Naive thymus-derived CD4-positive, alpha-beta T cell (primary cell): Measurements from ENCODE around the gene MRPL41. TPM values are rescaled to one million over a fixed set of nuclear protein-coding genes. Genes with fewer than 3 reads are reported as not detected.

Experiments
- ATAC-seq: fragments of 150-1000 bp; cut with Tn5 transposase; 2 replicates; pipeline ENCODE4 v1.10.0; 2021; ENCODE audit warnings: mild to moderate bottlenecking, moderate library complexity
- CTCF ChIA-PET: fragments of 350-600 bp; sonication (Branson Sonifier 250); formaldehyde crosslinking; loops from one replicate; lab custom pipeline; 2021; ENCODE audit warnings: antibody characterized with exemption; lab: Charles Lee
- POLR2A ChIA-PET: fragments of 350-600 bp; sonication (Branson Sonifier 250); formaldehyde crosslinking; loops from one replicate; lab custom pipeline; 2021; ENCODE audit warnings: antibody characterized with exemption, inconsistent platforms; lab: Charles Lee
- DNase-seq, 9 donors: peaks; one replicate each; pipeline versions ENCODE4 v3.0.0 to v3.0.0-alpha.2; 2020 to 2022; ENCODE audit warnings: mixed read lengths in 1 of 9
- H3K27ac ChIP-seq: one replicate; pipeline ENCODE4 v1.7.0; 2013; ENCODE audit warnings: mild to moderate bottlenecking, low read depth, low read length, moderate library complexity
- H3K27me3 ChIP-seq, 2 donors: one replicate each; pipeline ENCODE4 v1.7.0; 2013; ENCODE audit warnings: low read length in 2 of 2, mild to moderate bottlenecking in 2 of 2, moderate library complexity in 2 of 2; ENCODE audit not compliant: control insufficient read depth in 2 of 2, insufficient read depth in 2 of 2
- H3K36me3 ChIP-seq, 3 experiments: 1 replicate in 2 of 3; 2 replicates in 1 of 3; pipeline ENCODE4 v1.7.0; 2013; ENCODE audit warnings: low read length in 3 of 3, mild to moderate bottlenecking in 3 of 3, moderate library complexity in 1 of 3; ENCODE audit not compliant: insufficient read depth in 3 of 3, control insufficient read depth in 2 of 3
- H3K4me1 ChIP-seq, 2 donors: one replicate each; pipeline ENCODE4 v1.7.0; 2013; ENCODE audit warnings: low read length in 2 of 2, mild to moderate bottlenecking in 2 of 2, moderate library complexity in 1 of 2; ENCODE audit not compliant: control insufficient read depth in 2 of 2, insufficient read depth in 2 of 2
- H3K4me3 ChIP-seq: 2 replicates; pipeline ENCODE4 v1.7.0; 2013; ENCODE audit warnings: mild to moderate bottlenecking, low read length
- H3K9me3 ChIP-seq, 3 experiments: 1 replicate in 2 of 3; 2 replicates in 1 of 3; pipeline ENCODE4 v1.7.0; 2013; ENCODE audit warnings: low read length in 3 of 3; ENCODE audit not compliant: control insufficient read depth in 2 of 3
- H3K27ac Mint-ChIP-seq, 9 donors: one replicate each; pipeline ENCODE4 v1.8.0; 2020 to 2022; ENCODE audit warnings: mixed read lengths in 9 of 9, mild to moderate bottlenecking in 8 of 9, moderate library complexity in 5 of 9, inconsistent platforms in 2 of 9
- H3K27me3 Mint-ChIP-seq, 5 donors: one replicate each; pipeline ENCODE4 v1.8.0; 2021 to 2022; ENCODE audit warnings: mixed read lengths in 5 of 5, mild to moderate bottlenecking in 1 of 5
- H3K36me3 Mint-ChIP-seq, 5 donors: one replicate each; pipeline ENCODE4 v1.8.0; 2020 to 2022; ENCODE audit warnings: mixed read lengths in 5 of 5, mild to moderate bottlenecking in 3 of 5, inconsistent platforms in 1 of 5
- H3K4me1 Mint-ChIP-seq, 7 donors: one replicate each; pipeline ENCODE4 v1.8.0; 2020 to 2022; ENCODE audit warnings: mixed read lengths in 7 of 7, mild to moderate bottlenecking in 3 of 7, inconsistent platforms in 1 of 7
- H3K4me3 Mint-ChIP-seq, 10 donors: one replicate each; pipeline ENCODE4 v1.8.0; 2020 to 2022; ENCODE audit warnings: mild to moderate bottlenecking in 10 of 10, mixed read lengths in 10 of 10, moderate library complexity in 6 of 10, inconsistent platforms in 2 of 10
- H3K9me3 Mint-ChIP-seq, 11 donors: one replicate each; pipeline ENCODE4 v1.8.0; 2020 to 2022; ENCODE audit warnings: mixed read lengths in 11 of 11, mild to moderate bottlenecking in 4 of 11, inconsistent platforms in 1 of 11, moderate library complexity in 1 of 11
- intact Hi-C, 2 donors: fragments of 100-400 bp; cut with micrococcal nuclease; formaldehyde crosslinking; loops; one replicate each; pipeline ENCODE4 v1.15.1; 2023
- polyA plus RNA-seq, 2 donors: library from polyadenylated mRNA; unstranded; fragments of 300-500 nt; fragmentation: Illumina TruSeq; gene quantifications; one replicate each; pipeline ENCODE4 v1.2.3, GENCODE V29; 2021
- total RNA-seq, 6 experiments: library from RNA in 5 of 6; stranded (reverse) in 5 of 6; gene quantifications; 1 replicate in 5 of 6; 2 replicates in 1 of 6; pipeline ENCODE4 v1.2.3 and lab custom pipeline; 2021 to 2026

Gene MRPL41
- total and polyA plus RNA-seq, 7 experiments from 2014 or later: 36.3 to 102 (median 52.5) TPM

- H3K4me1 Mint-ChIP-seq: peaks cover 16 to 31% (median 28%) of the 10 kb centered on the region in 7 donors
- Histone ChIP-seq H3K4me1 (peaks cover 11 to 28% of the 10 kb centered on the region in 2 donors), H3K4me3 (no peak overlapping the region), H3K9me3 (peaks cover 0 to 8% (median 0%) of the 10 kb centered on the region in 3 experiments), H3K27me3 (no peaks in the 10 kb centered on the region), H3K27ac (no peak overlapping the region), H3K36me3 (peaks cover 0 to 8% (median 0%) of the 10 kb centered on the region in 3 experiments)
- ChIA-PET POLR2A (interaction anchor here (0.6 to 2.0 kb wide), 3 partner anchors 11 to 720 kb away, joined by 3 to 6 read pairs (median 5); partner anchors contain the start of gene DPH7), CTCF (interaction anchor here (1.4 kb wide), 1 partner anchor 41 kb away, joined by 3 read pairs; no protein-coding TSS in a partner anchor)
- no peak overlapping the region for H3K4me3 Mint-ChIP-seq
- intact Hi-C loops: loop anchor here in 1 of 2 donors (10.0 kb wide), 1 partner anchor 233 kb away; the partner anchor contains the start of gene NRARP
- peaks cover 0 to 17% (median 10%) of the 10 kb centered on the region in 5 donors for H3K36me3 Mint-ChIP-seq
- H3K27me3 Mint-ChIP-seq: no peaks in the 10 kb centered on the region
- ATAC-seq (no peak), DNase-seq (no peak)
- peak overlapping the region in 4 of 9 donors; percentile 19 to 86 (median 53) for H3K27ac Mint-ChIP-seq
- H3K9me3 Mint-ChIP-seq: peaks cover 0 to 12% (median 0%) of the 10 kb centered on the region in 11 donors
Measured at GRCh38 chr9:137538058-137538457, 13.6 kb upstream of the MRPL41 start.

GRCh38 chr9:137540536-137540935 is 11.1 kb upstream of the MRPL41 start:
- no peak overlapping the region for H3K4me3 ChIP-seq
- Mint-ChIP-seq H3K9me3 (peaks cover 0 to 12% (median 0%) of the 10 kb centered on the region in 11 donors), H3K27me3 (no peaks in the 10 kb centered on the region), H3K27ac (no peak overlapping the region), H3K36me3 (peaks cover 0 to 17% (median 10%) of the 10 kb centered on the region in 5 donors), H3K4me3 (no peak overlapping the region), H3K4me1 (peaks cover 4 to 21% (median 19%) of the 10 kb centered on the region in 7 donors)
- peaks cover 0 to 8% (median 0%) of the 10 kb centered on the region in 3 experiments for H3K9me3 ChIP-seq
- no peak overlapping the region for H3K27ac ChIP-seq
- CTCF ChIA-PET: no interaction called here
- peaks cover 5 to 19% of the 10 kb centered on the region in 2 donors for H3K4me1 ChIP-seq
- DNase-seq (no peak), ATAC-seq (no peak)
- POLR2A ChIA-PET: interaction anchor here (1.0 kb wide), 1 partner anchor 11 kb away, joined by 6 read pairs; the partner anchor contains the start of gene MRPL41
- no peaks in the 10 kb centered on the region for H3K27me3 ChIP-seq
- peaks cover 0 to 8% (median 0%) of the 10 kb centered on the region in 3 experiments for H3K36me3 ChIP-seq
- intact Hi-C loops: no loop called here

- H3K9me3 Mint-ChIP-seq: peaks cover 0 to 2% (median 0%) of the 10 kb centered on the region in 11 donors
- CTCF ChIA-PET: interaction anchor here (0.6 kb wide), 1 partner anchor 179 kb away, joined by 3 read pairs; no protein-coding TSS in a partner anchor
- H3K4me3 Mint-ChIP-seq: no peak overlapping the region
- H3K36me3 Mint-ChIP-seq: peaks cover 0 to 8% (median 3%) of the 10 kb centered on the region in 5 donors
- Histone ChIP-seq H3K9me3 (no peaks in the 10 kb centered on the region), H3K27ac (no peak overlapping the region), H3K27me3 (no peaks in the 10 kb centered on the region), H3K36me3 (peaks cover 0 to 8% (median 0%) of the 10 kb centered on the region in 3 experiments), H3K4me3 (no peak overlapping the region), H3K4me1 (peaks cover 0 to 4% of the 10 kb centered on the region in 2 donors)
- no peaks in the 10 kb centered on the region for H3K27me3 Mint-ChIP-seq
- peaks cover 0 to 7% (median 4%) of the 10 kb centered on the region in 7 donors for H3K4me1 Mint-ChIP-seq
- H3K27ac Mint-ChIP-seq: no peak overlapping the region
- DNase-seq: no peak
- ATAC-seq: no peak
- POLR2A ChIA-PET: interaction anchor here (0.9 kb wide), 1 partner anchor 15 kb away, joined by 3 read pairs; no protein-coding TSS in a partner anchor
- intact Hi-C loops: no loop called here
Measured at GRCh38 chr9:137542486-137542885, 9.2 kb upstream of the MRPL41 start.

GRCh38 chr9:137543237-137543963 is 8.3 kb upstream of the MRPL41 start:
- Histone ChIP-seq H3K36me3 (peaks cover 0 to 8% (median 0%) of the 10 kb centered on the region in 3 experiments), H3K4me3 (no peak overlapping the region), H3K27me3 (no peaks in the 10 kb centered on the region), H3K4me1 (no peaks in the 10 kb centered on the region), H3K9me3 (no peaks in the 10 kb centered on the region), H3K27ac (no peak overlapping the region)
- Mint-ChIP-seq H3K4me1 (peaks cover 0 to 5% (median 4%) of the 10 kb centered on the region in 7 donors), H3K9me3 (peaks cover 0 to 1% (median 0%) of the 10 kb centered on the region in 11 donors), H3K27me3 (no peaks in the 10 kb centered on the region), H3K36me3 (peaks cover 0 to 8% (median 0%) of the 10 kb centered on the region in 5 donors), H3K4me3 (no peak overlapping the region), H3K27ac (no peak overlapping the region)
- no peak for DNase-seq
- intact Hi-C loops: no loop called here
- POLR2A ChIA-PET: no interaction called here
- no peak for ATAC-seq
- CTCF ChIA-PET: no interaction called here

GRCh38 chr9:137544176-137544760 is 7.4 kb upstream of the MRPL41 start:
- peaks cover 0 to 9% (median 4%) of the 10 kb centered on the region in 7 donors for H3K4me1 Mint-ChIP-seq
- intact Hi-C loops: no loop called here
- H3K36me3 ChIP-seq: peaks cover 0 to 8% (median 0%) of the 10 kb centered on the region in 3 experiments
- ATAC-seq (no peak), DNase-seq (no peak)
- H3K27me3 Mint-ChIP-seq: no peaks in the 10 kb centered on the region
- POLR2A ChIA-PET: no interaction called here
- no peak overlapping the region for H3K4me3 ChIP-seq
- H3K27ac Mint-ChIP-seq: no peak overlapping the region
- no peaks in the 10 kb centered on the region for H3K9me3 ChIP-seq
- no peaks in the 10 kb centered on the region for H3K4me1 ChIP-seq
- H3K4me3 Mint-ChIP-seq: no peak overlapping the region
- H3K9me3 Mint-ChIP-seq: peaks cover 0 to 1% (median 0%) of the 10 kb centered on the region in 11 donors
- no peaks in the 10 kb centered on the region for H3K27me3 ChIP-seq
- CTCF ChIA-PET: no interaction called here
- H3K36me3 Mint-ChIP-seq: peaks cover 0 to 8% (median 0%) of the 10 kb centered on the region in 5 donors
- H3K27ac ChIP-seq: no peak overlapping the region

- peaks cover 0 to 8% (median 0%) of the 10 kb centered on the region in 3 experiments for H3K36me3 ChIP-seq
- POLR2A ChIA-PET: no interaction called here
- no peaks in the 10 kb centered on the region for H3K9me3 ChIP-seq
- H3K27ac ChIP-seq: no peak overlapping the region
- peaks cover 0 to 1% (median 0%) of the 10 kb centered on the region in 11 donors for H3K9me3 Mint-ChIP-seq
- H3K4me1 ChIP-seq: peaks cover 0 to 6% of the 10 kb centered on the region in 2 donors
- DNase-seq (no peak), ATAC-seq (no peak)
- no peaks in the 10 kb centered on the region for H3K27me3 ChIP-seq
- H3K36me3 Mint-ChIP-seq: peaks cover 0 to 8% (median 0%) of the 10 kb centered on the region in 5 donors
- no peak overlapping the region for H3K4me3 ChIP-seq
- no peak overlapping the region for H3K4me3 Mint-ChIP-seq
- H3K27me3 Mint-ChIP-seq: no peaks in the 10 kb centered on the region
- H3K4me1 Mint-ChIP-seq: peaks cover 6 to 17% (median 11%) of the 10 kb centered on the region in 7 donors
- intact Hi-C loops: no loop called here
- no peak overlapping the region for H3K27ac Mint-ChIP-seq
- CTCF ChIA-PET: no interaction called here
Measured at GRCh38 chr9:137545123-137545522, 6.6 kb upstream of the MRPL41 start.
